HEK293 (cell line): ENCODE results near the gene TMEM170B.

Source experiments
- CTCF ChIA-PET: fragments of 350-600 bp; formaldehyde crosslinking; extraction: SDS; loops from one replicate; lab custom pipeline; 2021; ENCODE audit warnings: antibody characterized with exemption; lab: Yijun Ruan, JAX
- POLR2A ChIA-PET: fragments of 300-600 bp; formaldehyde crosslinking; extraction: SDS; loops from one replicate; lab custom pipeline; 2020; ENCODE audit warnings: antibody characterized with exemption, inconsistent platforms; lab: Yijun Ruan, JAX
- H3K27ac ChIP-seq: fragments of 200-500 bp; sonication (Bioruptor generic); 2 replicates; pipeline ENCODE4 v1.5.1; 2014; ENCODE audit warnings: low read depth, low read length, control low read depth, inconsistent platforms; ENCODE audit errors: extremely low read depth
- H3K36me3 ChIP-seq, 2 experiments: fragments of 200-500 bp in 1 of 2; sonication (Bioruptor generic) in 1 of 2; 1 replicate in 1 of 2; 2 replicates in 1 of 2; pipeline ENCODE4 v1.5.1; 2014 to 2017; ENCODE audit warnings: inconsistent platforms in 2 of 2, low read length in 2 of 2; ENCODE audit not compliant: control insufficient read depth in 2 of 2, insufficient read depth in 1 of 2
- H3K4me1 ChIP-seq: fragments of 200-500 bp; sonication (Bioruptor generic); 2 replicates; pipeline ENCODE4 v1.5.1; 2014; ENCODE audit warnings: mild to moderate bottlenecking, low read length, inconsistent platforms; ENCODE audit not compliant: control insufficient read depth, insufficient read depth
- H3K4me3 ChIP-seq: 2 replicates; pipeline ENCODE4 v1.5.1; 2011; ENCODE audit warnings: low read depth, mild to moderate bottlenecking, control low read depth, low read length, moderate library complexity
- H3K9me3 ChIP-seq: fragments of 200-500 bp; sonication (Bioruptor generic); 2 replicates; pipeline ENCODE4 v1.5.1; 2014; ENCODE audit warnings: low read depth, low read length, inconsistent platforms; ENCODE audit not compliant: control insufficient read depth, insufficient read depth
- AEBP2 ChIP-seq: fragments of 450-650 bp; formaldehyde crosslinking; IDR thresholded peaks from 2 replicates; pipeline ENCODE4 v1.5.1; 2016; ENCODE audit warnings: missing biosample characterization, missing genetic modification characterization, borderline replicate concordance
- CTCF ChIP-seq: fragments of 450-650 bp; formaldehyde crosslinking; IDR thresholded peaks from 2 replicates; pipeline ENCODE4 v1.5.1; 2016; ENCODE audit warnings: missing biosample characterization, missing genetic modification characterization
- GFI1B ChIP-seq: fragments of 450-650 bp; formaldehyde crosslinking; IDR thresholded peaks from 2 replicates; pipeline ENCODE4 v1.5.1; 2016; ENCODE audit warnings: missing biosample characterization, missing genetic modification characterization
- PBX3 ChIP-seq: sonication (generic); formaldehyde crosslinking; IDR thresholded peaks from 2 replicates; pipeline ENCODE4 v1.8.1; 2022; ENCODE audit warnings: mild to moderate bottlenecking, moderate library complexity, missing genetic modification reagents
- PRDM2 ChIP-seq: fragments of 450-650 bp; formaldehyde crosslinking; IDR thresholded peaks from 2 replicates; pipeline ENCODE4 v1.5.1; 2016; ENCODE audit warnings: missing biosample characterization, missing genetic modification characterization, borderline replicate concordance
- RBAK ChIP-seq: fragments of 450-650 bp; formaldehyde crosslinking; IDR thresholded peaks from 2 replicates; pipeline ENCODE4 v1.5.1; 2016; ENCODE audit warnings: missing biosample characterization, missing genetic modification characterization
- SCRT1 ChIP-seq: fragments of 450-650 bp; formaldehyde crosslinking; IDR thresholded peaks from 2 replicates; pipeline ENCODE4 v1.5.1; 2016; ENCODE audit warnings: missing biosample characterization, missing genetic modification characterization, borderline replicate concordance
- SCRT2 ChIP-seq: fragments of 450-650 bp; formaldehyde crosslinking; IDR thresholded peaks from 2 replicates; pipeline ENCODE4 v1.5.1; 2016; ENCODE audit warnings: missing biosample characterization, missing genetic modification characterization
- ZBTB10 ChIP-seq: fragments of 450-650 bp; formaldehyde crosslinking; IDR thresholded peaks from 2 replicates; pipeline ENCODE4 v1.5.1; 2016; ENCODE audit warnings: missing biosample characterization, missing genetic modification characterization
- ZNF174 ChIP-seq: fragments of 450-650 bp; formaldehyde crosslinking; IDR thresholded peaks from 2 replicates; pipeline ENCODE4 v1.5.0; 2017; ENCODE audit warnings: missing biosample characterization, mild to moderate bottlenecking, missing genetic modification characterization
- ZNF211 ChIP-seq: fragments of 450-650 bp; formaldehyde crosslinking; IDR thresholded peaks from 2 replicates; pipeline ENCODE4 v1.5.1; 2016; ENCODE audit warnings: low read depth, missing biosample characterization, missing genetic modification characterization
- ZNF223 ChIP-seq: fragments of 450-650 bp; formaldehyde crosslinking; IDR thresholded peaks from 2 replicates; pipeline ENCODE4 v1.5.1; 2016; ENCODE audit warnings: missing biosample characterization, missing genetic modification characterization
- ZNF362 ChIP-seq: fragments of 450-650 bp; formaldehyde crosslinking; IDR thresholded peaks from 2 replicates; pipeline ENCODE4 v1.5.1; 2016; ENCODE audit warnings: missing biosample characterization, missing genetic modification characterization
- ZNF555 ChIP-seq: fragments of 450-650 bp; formaldehyde crosslinking; conservative IDR thresholded peaks from 2 replicates; pipeline ENCODE4 v1.5.1; 2017; ENCODE audit warnings: missing biosample characterization, mild to moderate bottlenecking, missing genetic modification characterization, inconsistent platforms
- ZNF610 ChIP-seq: fragments of 450-650 bp; formaldehyde crosslinking; IDR thresholded peaks from 2 replicates; pipeline ENCODE4 v1.5.1; 2016; ENCODE audit warnings: missing biosample characterization, missing genetic modification characterization, borderline replicate concordance
- ZNF623 ChIP-seq: fragments of 450-650 bp; formaldehyde crosslinking; IDR thresholded peaks from 2 replicates; pipeline ENCODE4 v1.5.1; 2016; ENCODE audit warnings: missing biosample characterization, missing genetic modification characterization
- ZNF654 ChIP-seq: fragments of 450-650 bp; formaldehyde crosslinking; IDR thresholded peaks from 2 replicates; pipeline ENCODE4 v1.5.1; 2016; ENCODE audit warnings: low read depth, missing biosample characterization, missing genetic modification characterization
- ZNF792 ChIP-seq: fragments of 450-650 bp; formaldehyde crosslinking; IDR thresholded peaks from 2 replicates; pipeline ENCODE4 v1.5.1; 2016; ENCODE audit warnings: missing biosample characterization, missing genetic modification characterization

Gene TMEM170B

GRCh38 chr6:11584244-11584643 lies 46.7 kb downstream of the TMEM170B start (continued):
- TF ChIP-seq ZNF362 (tag by site-specific recombination), result no peak
- no peak for TF ChIP-seq ZNF211 (tag by site-specific recombination)
- no peak for TF ChIP-seq ZNF223 (tag by site-specific recombination)

GRCh38 chr6:11585426-11586016 lies 48.0 kb downstream of the TMEM170B start:
- CTCF ChIA-PET, result interaction anchor here (0.6 to 3.9 kb wide), 27 partner anchors 10 to 1197 kb away, joined by 3 to 21 read pairs (median 4); partner anchors contain the start of gene EDN1
- H3K9me3 ChIP-seq, result no peaks in the 10 kb centered on the region
- 0 out of 2 replicates have a peak, but pooled peaks have one; percentile 32 for TF ChIP-seq SCRT1 (tag by site-specific recombination)
- peak; percentile 53; the same call in 1 of the 2 replicates for TF ChIP-seq CTCF
- TF ChIP-seq PRDM2 (tag by site-specific recombination), result no peak
- TF ChIP-seq ZNF654 (tag by site-specific recombination), result peak; percentile 92
- peak; percentile 95 for TF ChIP-seq SCRT2 (tag by site-specific recombination)
- TF ChIP-seq, all 188 proteins: peak for 4
- Histone ChIP-seq H3K27ac (no peak overlapping the region), H3K36me3 (no peaks in the 10 kb centered on the region), H3K4me3 (no peak overlapping the region), H3K4me1 (no peaks in the 10 kb centered on the region)
- POLR2A ChIA-PET, result no interaction called here

- POLR2A ChIA-PET, result no interaction called here
- CTCF ChIA-PET, result interaction anchor here (0.6 to 2.2 kb wide), 12 partner anchors 10 to 1019 kb away, joined by 3 to 10 read pairs (median 4); no protein-coding TSS in a partner anchor
- no peak for TF ChIP-seq ZNF792 (tag by site-specific recombination)
- TF ChIP-seq GFI1B (tag by site-specific recombination), result no peak
- TF ChIP-seq RBAK, result no peak
- TF ChIP-seq ZBTB10 (tag by site-specific recombination), result no peak
- no peak for TF ChIP-seq ZNF623
- no peak for TF ChIP-seq ZNF610
- no peak for TF ChIP-seq ZNF174
- no peak for TF ChIP-seq ZNF555
- no peak for TF ChIP-seq PBX3 (CRISPR knock-in tag)
- no peak for TF ChIP-seq AEBP2 (tag by site-specific recombination)
Observed at GRCh38 chr6:11586117-11586516, 48.6 kb downstream of the TMEM170B start.

More at GRCh38 chr6:11586117-11586516, 48.6 kb downstream of the TMEM170B start:
- Histone ChIP-seq H3K36me3 (no peaks in the 10 kb centered on the region), H3K4me3 (no peak overlapping the region), H3K4me1 (no peaks in the 10 kb centered on the region), H3K27ac (no peak overlapping the region), H3K9me3 (no peaks in the 10 kb centered on the region)
